ENCODE data around the gene SPHK1.
A peak's percentile ranks its signal among the peaks of the same experiment; 100 is the strongest.
"Not testable (repeated sequence)": the region's sequence is repeated elsewhere in the genome, so short reads cannot be mapped to it uniquely, and the experiment has no call there.

Gene SPHK1

GRCh38 chr17:76343106-76343505 is 41.3 kb upstream of the SPHK1 start:
- Histone ChIP-seq H3K4me3 (ENCODE audit: low read depth, low read length) (no peak overlapping the region), H3K27ac (no peak overlapping the region), H3K27me3 (replicated peaks) (no peaks in the 10 kb centered on the region), H3K36me3 (replicated peaks) (peaks cover 39% of the 10 kb centered on the region)
- DNase-seq, result no peak
- in situ Hi-C loops (cut with HindIII; ENCODE audit: low pct_ligation_motif_present, low sequenced_read_pairs), result no loop called here
- TF ChIP-seq CTCF (IDR thresholded peaks at IDR 0.05; ENCODE audit: low read depth, low read length, missing control alignments), result no peak

- in situ Hi-C loops (cut with HindIII; ENCODE audit: low pct_ligation_motif_present, low sequenced_read_pairs), result no loop called here
- no peak overlapping the region for H3K27ac ChIP-seq
- peaks cover 39% of the 10 kb centered on the region for H3K36me3 ChIP-seq (replicated peaks)
- DNase-seq, result no peak
- no peak for TF ChIP-seq CTCF (IDR thresholded peaks at IDR 0.05; ENCODE audit: low read depth, low read length, missing control alignments)
- no peaks in the 10 kb centered on the region for H3K27me3 ChIP-seq (replicated peaks)
- no peak overlapping the region for H3K4me3 ChIP-seq (ENCODE audit: low read depth, low read length)
Observed at GRCh38 chr17:76345377-76345974, 38.9 kb upstream of the SPHK1 start.

- H3K27ac ChIP-seq; H3K27me3 ChIP-seq (replicated peaks); DNase-seq; H3K4me3 ChIP-seq (ENCODE audit: low read depth, low read length); in situ Hi-C loops (cut with HindIII; ENCODE audit: low pct_ligation_motif_present, low sequenced_read_pairs): not testable (repeated sequence)
- peaks cover 31% of the 10 kb centered on the region for H3K36me3 ChIP-seq (replicated peaks)
Observed at GRCh38 chr17:76346936-76347335, 37.5 kb upstream of the SPHK1 start.

- in situ Hi-C loops (cut with HindIII; ENCODE audit: low pct_ligation_motif_present, low sequenced_read_pairs), result no loop called here
- Histone ChIP-seq H3K36me3 (replicated peaks) (peaks cover 12% of the 10 kb centered on the region), H3K27ac (no peak overlapping the region), H3K27me3 (replicated peaks) (no peaks in the 10 kb centered on the region), H3K4me3 (ENCODE audit: low read depth, low read length) (no peak overlapping the region)
- no peak for TF ChIP-seq CTCF (IDR thresholded peaks at IDR 0.05; ENCODE audit: low read depth, low read length, missing control alignments)
- DNase-seq, result no peak
Observed at GRCh38 chr17:76350463-76350862, 33.9 kb upstream of the SPHK1 start.

- no peak for DNase-seq
- no peak for TF ChIP-seq CTCF (IDR thresholded peaks at IDR 0.05; ENCODE audit: low read depth, low read length, missing control alignments)
Observed at GRCh38 chr17:76351526-76352071, 32.8 kb upstream of the SPHK1 start.

GRCh38 chr17:76353004-76353598 is 31.3 kb upstream of the SPHK1 start:
- Histone ChIP-seq H3K36me3 (replicated peaks) (no peaks in the 10 kb centered on the region), H3K4me3 (ENCODE audit: low read depth, low read length) (peak overlapping the region; percentile 86), H3K27ac (peak overlapping the region; percentile 97), H3K27me3 (replicated peaks) (no peaks in the 10 kb centered on the region)
- no peak for DNase-seq
- no peak for TF ChIP-seq CTCF (IDR thresholded peaks at IDR 0.05; ENCODE audit: low read depth, low read length, missing control alignments)
- in situ Hi-C loops (cut with HindIII; ENCODE audit: low pct_ligation_motif_present, low sequenced_read_pairs), result no loop called here

More at GRCh38 chr17:76351526-76352071, 32.8 kb upstream of the SPHK1 start:
- Histone ChIP-seq H3K27me3 (replicated peaks) (no peaks in the 10 kb centered on the region), H3K36me3 (replicated peaks) (peaks cover 7% of the 10 kb centered on the region), H3K27ac (no peak overlapping the region), H3K4me3 (ENCODE audit: low read depth, low read length) (peak overlapping the region; percentile 9)
- in situ Hi-C loops (cut with HindIII; ENCODE audit: low pct_ligation_motif_present, low sequenced_read_pairs), result no loop called here

Data from brain microvascular endothelial cell (primary cell).